NCI-H146 treated with DMSO at 0.1 percent for 48 hours (cell line): Measurements from ENCODE around the gene GAS1.

Experiments used
- DNase-seq: peaks from one replicate; lab custom pipeline; 2025; ENCODE audit not compliant: unreplicated experiment; lab: John Stamatoyannopoulos, UW

GAS1 gene

GRCh38 chr9:86947146-86948073, at the start of gene GAS1:
Gene GAS1 (minus strand): TSS chr9:86947506. CDS start chr9:86946779, 727 bp downstream.
- no peak for DNase-seq

- no peak for DNase-seq
These were observed 46.9 kb upstream of the GAS1 start for GRCh38 chr9:86994231-86994630.

- no peak for DNase-seq
These were observed 46.5 kb upstream of the GAS1 start for GRCh38 chr9:86993830-86994229.

GRCh38 chr9:86991077-86991476, 43.8 kb upstream of the GAS1 start:
- no peak for DNase-seq

GRCh38 chr9:86990290-86990689, 43.0 kb upstream of the GAS1 start:
- DNase-seq, result no peak

GRCh38 chr9:86987900-86988299, 40.6 kb upstream of the GAS1 start:
- DNase-seq, result no peak

GRCh38 chr9:86985132-86985647, 37.9 kb upstream of the GAS1 start:
- DNase-seq, result no peak

- DNase-seq, result no peak
These were observed 36.4 kb upstream of the GAS1 start for GRCh38 chr9:86983620-86984259.

GRCh38 chr9:86983249-86983619, 35.9 kb upstream of the GAS1 start:
- no peak for DNase-seq

GRCh38 chr9:86980802-86981201, 33.5 kb upstream of the GAS1 start:
- no peak for DNase-seq

GRCh38 chr9:86979657-86980056, 32.4 kb upstream of the GAS1 start:
- no peak for DNase-seq

- DNase-seq, result no peak
These were observed 31.7 kb upstream of the GAS1 start for GRCh38 chr9:86978922-86979474.

GRCh38 chr9:86978413-86978812, 31.1 kb upstream of the GAS1 start:
- DNase-seq, result no peak

GRCh38 chr9:86977205-86977835, 30.0 kb upstream of the GAS1 start:
- DNase-seq, result no peak

- DNase-seq, result no peak
These were observed 28.3 kb upstream of the GAS1 start for GRCh38 chr9:86975606-86976005.

GRCh38 chr9:86975036-86975435, 27.7 kb upstream of the GAS1 start:
- no peak for DNase-seq

GRCh38 chr9:86974421-86974820, 27.1 kb upstream of the GAS1 start:
- no peak for DNase-seq

- no peak for DNase-seq
These were observed 24.4 kb upstream of the GAS1 start for GRCh38 chr9:86971742-86972141.

GRCh38 chr9:86968258-86968920, 21.1 kb upstream of the GAS1 start:
- DNase-seq, result no peak

- no peak for DNase-seq
These were observed 19.7 kb upstream of the GAS1 start for GRCh38 chr9:86966852-86967511.
